H1 (cell line): Measurements from ENCODE around the gene MBD5. TPM values are rescaled to one million over a fixed set of nuclear protein-coding genes. Genes with fewer than 3 reads are reported as not detected.

ENCODE experiments used
- CTCF ChIA-PET: fragments of 300-600 bp; sonication (Branson Sonifier 250); formaldehyde crosslinking; loops from one replicate; lab custom pipeline; 2021; ENCODE audit not compliant: partially characterized antibody; lab: Charles Lee
- POLR2A ChIA-PET: fragments of 300-600 bp; sonication (Branson Sonifier 250); formaldehyde crosslinking; loops from one replicate; lab custom pipeline; 2021; ENCODE audit warnings: inconsistent platforms; ENCODE audit not compliant: partially characterized antibody; lab: Charles Lee
- DNase-seq, 2 experiments: peaks; one replicate each; pipeline versions ENCODE4 v3.0.0 to v3.0.0-alpha.2; 2010 to 2022; ENCODE audit warnings: low spot score in 2 of 2, low read depth in 1 of 2, mixed read lengths in 1 of 2
- FAIRE-seq: peaks from 2 replicates; lab custom pipeline; 2011; peaks lifted over from hg19 to GRCh38; lab: Jason Lieb, UNC
- H2AFZ ChIP-seq: 2 replicates; pipeline ENCODE4 v1.8.1; 2012; ENCODE audit warnings: low read length, inconsistent platforms
- H2AK5ac ChIP-seq: 2 replicates; pipeline ENCODE4 v1.6.1; 2013; ENCODE audit warnings: low read depth, low read length
- H2BK120ac ChIP-seq: replicated peaks from 2 replicates; pipeline ENCODE3; 2013; ENCODE audit warnings: low read depth, low read length, inconsistent platforms
- H2BK12ac ChIP-seq: 2 replicates; pipeline ENCODE4 v1.6.1; 2013; ENCODE audit warnings: low read depth, low read length
- H2BK15ac ChIP-seq: 2 replicates; pipeline ENCODE4 v1.6.1; 2013; ENCODE audit warnings: low read length
- H2BK20ac ChIP-seq: 2 replicates; pipeline ENCODE4 v1.6.1; 2013; ENCODE audit warnings: low read length
- H2BK5ac ChIP-seq: 2 replicates; pipeline ENCODE4 v1.6.1; 2013; ENCODE audit warnings: low read depth, low read length
- H3K14ac ChIP-seq: 2 replicates; pipeline ENCODE4 v1.6.1; 2013; ENCODE audit warnings: inconsistent platforms; ENCODE audit not compliant: insufficient read length
- H3K18ac ChIP-seq: 2 replicates; pipeline ENCODE4 v1.6.1; 2013; ENCODE audit warnings: low read length; ENCODE audit errors: extremely low read depth
- H3K23ac ChIP-seq: 2 replicates; pipeline ENCODE4 v1.6.1; 2013; ENCODE audit warnings: inconsistent platforms; ENCODE audit not compliant: insufficient read length
- H3K23me2 ChIP-seq: 2 replicates; pipeline ENCODE4 v1.6.1; 2013; ENCODE audit warnings: low read depth, low read length
- H3K27ac ChIP-seq: 2 replicates; pipeline ENCODE4 v1.6.1; 2011; ENCODE audit warnings: low read depth, low read length, inconsistent platforms
- H3K27me3 ChIP-seq, 4 experiments: replicated peaks in 1 of 4; 1 replicate in 1 of 4; 2 replicates in 3 of 4; pipeline versions ENCODE4 v1.6.1 to v1.8.1; 2011 to 2013; ENCODE audit warnings: low read length in 3 of 4, mild to moderate bottlenecking in 3 of 4, inconsistent platforms in 2 of 4, mixed read lengths in 2 of 4, moderate library complexity in 1 of 4; ENCODE audit not compliant: control insufficient read depth in 3 of 4, insufficient read depth in 3 of 4; ENCODE audit errors: extremely low read depth in 1 of 4
- H3K36me3 ChIP-seq, 4 experiments: 2 replicates each; pipeline versions ENCODE4 v1.6.1 to v1.8.1; 2011 to 2013; ENCODE audit warnings: mild to moderate bottlenecking in 4 of 4, low read length in 3 of 4, moderate library complexity in 2 of 4, control low read depth in 1 of 4, inconsistent platforms in 1 of 4; ENCODE audit not compliant: insufficient read depth in 4 of 4, control insufficient read depth in 2 of 4
- H3K4ac ChIP-seq: replicated peaks from 2 replicates; pipeline ENCODE3; 2013; ENCODE audit warnings: low read length, low read depth, mixed read lengths, inconsistent platforms; ENCODE audit not compliant: insufficient read length
- H3K4me1 ChIP-seq, 4 experiments: replicated peaks in 1 of 4; 1 replicate in 1 of 4; 2 replicates in 3 of 4; pipeline versions ENCODE4 v1.6.1 to v1.8.1; 2011 to 2013; ENCODE audit warnings: low read length in 3 of 4, inconsistent platforms in 2 of 4, mixed read lengths in 1 of 4; ENCODE audit not compliant: insufficient read depth in 4 of 4, control insufficient read depth in 3 of 4
- H3K4me2 ChIP-seq, 2 experiments: 2 replicates each; pipeline versions ENCODE4 v1.6.1 to v1.8.1; 2011 to 2013; ENCODE audit warnings: low read depth in 2 of 2, low read length in 2 of 2, control low read depth in 1 of 2, inconsistent platforms in 1 of 2, mild to moderate bottlenecking in 1 of 2; ENCODE audit not compliant: insufficient read depth in 1 of 2
- H3K4me3 ChIP-seq, 4 experiments: fragments of 200-600, 300-600 bp in 1 of 4; sonication (generic), shearing (Covaris generic), sonication (Bioruptor Twin) in 1 of 4; 2 replicates each; pipeline versions ENCODE4 v1.5.1 to v1.8.1; 2011 to 2016; ENCODE audit warnings: low read length in 4 of 4, low read depth in 3 of 4, control low read depth in 2 of 4, inconsistent platforms in 2 of 4, mild to moderate bottlenecking in 2 of 4, mixed read lengths in 1 of 4, moderate library complexity in 1 of 4; ENCODE audit not compliant: insufficient read depth in 2 of 4; ENCODE audit errors: extremely low read depth in 1 of 4
- H3K56ac ChIP-seq: replicated peaks from 2 replicates; pipeline ENCODE3; 2013; ENCODE audit warnings: low read depth, mild to moderate bottlenecking, mixed read lengths, low read length, inconsistent platforms; ENCODE audit not compliant: insufficient read length
- H3K79me1 ChIP-seq: 2 replicates; pipeline ENCODE4 v1.6.1; 2013; ENCODE audit warnings: low read depth, low read length, control low read depth
- H3K79me2 ChIP-seq, 2 experiments: 2 replicates each; pipeline versions ENCODE4 v1.6.1 to v1.8.1; 2012 to 2013; ENCODE audit warnings: low read length in 2 of 2, mild to moderate bottlenecking in 2 of 2, inconsistent platforms in 1 of 2; ENCODE audit not compliant: insufficient read depth in 2 of 2, control insufficient read depth in 1 of 2
- H3K9ac ChIP-seq, 4 experiments: replicated peaks in 1 of 4; 1 replicate in 1 of 4; 2 replicates in 3 of 4; pipeline versions ENCODE4 v1.6.1 to v1.8.1; 2011 to 2013; ENCODE audit warnings: low read depth in 3 of 4, low read length in 3 of 4, control low read depth in 2 of 4, mild to moderate bottlenecking in 2 of 4, moderate library complexity in 2 of 4, inconsistent platforms in 1 of 4; ENCODE audit errors: extremely low read depth in 1 of 4
- H3K9me3 ChIP-seq, 2 experiments: 2 replicates each; pipeline versions ENCODE4 v1.6.1 to v1.8.1; 2012 to 2013; ENCODE audit warnings: mild to moderate bottlenecking in 2 of 2, moderate library complexity in 2 of 2, control low read depth in 1 of 2, inconsistent platforms in 1 of 2, low read depth in 1 of 2, low read length in 1 of 2, mixed read lengths in 1 of 2; ENCODE audit not compliant: insufficient read depth in 2 of 2
- H4K20me1 ChIP-seq, 2 experiments: replicated peaks in 1 of 2; 2 replicates each; pipeline versions ENCODE3 to v1.8.1; 2011 to 2013; ENCODE audit warnings: inconsistent platforms in 2 of 2, low read length in 2 of 2, mild to moderate bottlenecking in 1 of 2; ENCODE audit not compliant: insufficient read depth in 2 of 2, control insufficient read depth in 1 of 2
- H4K5ac ChIP-seq: 2 replicates; pipeline ENCODE4 v1.6.1; 2013; ENCODE audit warnings: low read length, low read depth, mixed read lengths, inconsistent platforms; ENCODE audit not compliant: insufficient read length
- H4K8ac ChIP-seq: 2 replicates; pipeline ENCODE4 v1.8.0; 2013; ENCODE audit warnings: mild to moderate bottlenecking, moderate library complexity, low read length, inconsistent platforms; ENCODE audit not compliant: insufficient read depth; ENCODE audit errors: extremely low read depth
- H4K91ac ChIP-seq: replicated peaks from 2 replicates; pipeline ENCODE3; 2013; ENCODE audit warnings: low read length, mixed read lengths, inconsistent platforms; ENCODE audit not compliant: insufficient read length
- CHD1 ChIP-seq: IDR thresholded peaks from 2 replicates; pipeline ENCODE4 v1.6.1; 2012; ENCODE audit warnings: low read depth, low read length, improper control_type of control experiment
- EGR1 ChIP-seq: IDR thresholded peaks from 2 replicates; pipeline ENCODE4 v1.6.1; 2011; ENCODE audit warnings: low read depth, low read length, borderline replicate concordance
- JUND ChIP-seq: IDR thresholded peaks from 2 replicates; pipeline ENCODE4 v1.6.1; 2011; ENCODE audit warnings: mild to moderate bottlenecking, improper control_type of control experiment, low read length
- MAFK ChIP-seq: IDR thresholded peaks from 2 replicates; pipeline ENCODE4 v1.6.1; 2012; ENCODE audit warnings: low read depth, mild to moderate bottlenecking, improper control_type of control experiment, low read length
- WGBS, 2 experiments: shearing (Covaris generic) in 1 of 2; methylation state at CpG; one replicate each; pipeline versions ENCODE4 v1.1.6 to v1.1.7; 2013 to 2015; ENCODE audit warnings: low lambda C conversion rate in 2 of 2, mixed read lengths in 2 of 2, inconsistent platforms in 1 of 2, low coverage in 1 of 2, missing lambda C conversion rate in 1 of 2; ENCODE audit not compliant: insufficient replicate concordance in 2 of 2, insufficient coverage in 1 of 2, insufficient read length in 1 of 2; ENCODE audit errors: extremely low coverage in 1 of 2, missing lambda C conversion rate in 1 of 2; 5-methylcytosine and 5-hydroxymethylcytosine counted together
- polyA plus RNA-seq, 7 experiments: library from polyadenylated mRNA; depleted of rRNA in 3 of 7; stranded (reverse) in 5 of 7; unstranded in 2 of 7; fragments of >200 nt in 5 of 7; fragments of 200-250 nt in 2 of 7; gene quantifications; 1 replicate in 5 of 7; 2 replicates in 1 of 7; 4 replicates in 1 of 7; pipeline versions ENCODE4 v1.2.1 to v1.2.3, GENCODE V29; 2011 to 2013; ENCODE audit warnings: missing spikeins in 2 of 7, mixed read lengths in 2 of 7
- total RNA-seq: library from RNA; stranded (reverse); fragmentation: NEBNext Ultra II Directional; extraction: Animal tissue kit (Norgen Biotek cat#: 25700); gene quantifications from 2 replicates; pipeline ENCODE4 v1.2.1, GENCODE V29; 2021

The MBD5 gene
- total and polyA plus RNA-seq, 2 of the 8 experiments (the other 6 are each of a cell fraction or from before 2014, with no cell fraction given) = 9.7 to 29.4 TPM

GRCh38 chr2:148511883-148512282, 491.0 kb downstream of the MBD5 start:
- TF ChIP-seq MAFK (peak; percentile 59; the same call in 1 of the 2 replicates), JUND (no peak), CHD1 (no peak), EGR1 (no peak)
- Histone ChIP-seq H2BK15ac (no peak overlapping the region), H4K5ac (no peak overlapping the region), H3K4ac (no peak overlapping the region), H3K4me2 (no peak overlapping the region), H3K23ac (no peak overlapping the region), H3K27me3 (no peaks in the 10 kb centered on the region), H2BK20ac (no peak overlapping the region), H3K9ac (no peak overlapping the region), H2BK120ac (no peak overlapping the region), H3K18ac (no peak overlapping the region), H3K79me1 (no peaks in the 10 kb centered on the region), H4K91ac (no peak overlapping the region), H4K20me1 (no peaks in the 10 kb centered on the region), H3K23me2 (no peaks in the 10 kb centered on the region), H3K36me3 (no peaks in the 10 kb centered on the region), H2BK12ac (no peak overlapping the region), H3K14ac (no peak overlapping the region), H3K56ac (no peak overlapping the region), H2AFZ (no peak overlapping the region), H3K4me1 (peaks cover 0 to 2% (median 0%) of the 10 kb centered on the region in 4 experiments; a peak in 1 of 7 replicates), H3K27ac (no peak overlapping the region), H4K8ac (no peak overlapping the region), H2AK5ac (no peak overlapping the region), H3K79me2 (no peaks in the 10 kb centered on the region), H3K4me3 (no peak overlapping the region), H2BK5ac (no peak overlapping the region), H3K9me3 (no peaks in the 10 kb centered on the region)
- CTCF ChIA-PET = no interaction called here
- FAIRE-seq (no peak), DNase-seq (no peak)
- POLR2A ChIA-PET = no interaction called here
- 88% methylated on average over 3 of the region's 3 CpGs; no CpG with 5 or more reads in 1 of the 2 experiments for WGBS, 2 experiments
